Endothelial cell of umbilical vein (primary cell): Measurements from ENCODE around the gene RPS2. TPM values are rescaled to one million over a fixed set of nuclear protein-coding genes. Genes with fewer than 3 reads are reported as not detected.
"Not testable (repeated sequence)": the region's sequence is repeated elsewhere in the genome, so short reads cannot be mapped to it uniquely, and the experiment has no call there.

Source experiments
- BruUV-seq: library from RNA; stranded (reverse); fragments of 400-500 nt; replicated peaks from 2 replicates; lab custom pipeline; 2021; lab: Mats Ljungman, UMichigan
- CTCF ChIA-PET: fragments of 300-600, 350-600 bp; sonication (Branson Sonifier 250); formaldehyde crosslinking; loops from one replicate; lab custom pipeline; 2021; ENCODE audit warnings: antibody characterized with exemption, inconsistent platforms; lab: Charles Lee
- POLR2A ChIA-PET: fragments of 300-600, 350-600 bp; sonication (Branson Sonifier 250); formaldehyde crosslinking; loops from one replicate; lab custom pipeline; 2021; ENCODE audit warnings: antibody characterized with exemption, inconsistent platforms; lab: Charles Lee
- DNase-seq: peaks from one replicate; pipeline ENCODE4 v3.0.0-alpha.2; 2011; ENCODE audit warnings: low read depth, low spot score
- FAIRE-seq: peaks from 2 replicates; lab custom pipeline; 2011; peaks lifted over from hg19 to GRCh38; lab: Jason Lieb, UNC
- H2AFZ ChIP-seq: 2 replicates; pipeline ENCODE4 v1.6.0; 2012; ENCODE audit warnings: low read depth, low read length, control low read depth, inconsistent platforms
- H3K27ac ChIP-seq: 2 replicates; pipeline ENCODE4 v1.5.1; 2011; ENCODE audit warnings: low read depth, mild to moderate bottlenecking, control low read depth, low read length, moderate library complexity; ENCODE audit not compliant: insufficient read depth
- H3K27me3 ChIP-seq, 2 experiments: 2 replicates each; pipeline versions ENCODE4 v1.6.0 to v1.6.1; 2011; ENCODE audit warnings: low read length in 2 of 2, mixed read lengths in 1 of 2; ENCODE audit not compliant: control insufficient read depth in 2 of 2, insufficient read depth in 2 of 2
- H3K36me3 ChIP-seq, 2 experiments: 2 replicates in 1 of 2; 3 replicates in 1 of 2; pipeline ENCODE4 v1.5.1; 2011; ENCODE audit warnings: low read length in 2 of 2, mild to moderate bottlenecking in 1 of 2, moderate library complexity in 1 of 2; ENCODE audit not compliant: control insufficient read depth in 2 of 2, insufficient read depth in 2 of 2; ENCODE audit errors: extremely low read depth in 1 of 2
- H3K4me1 ChIP-seq: 3 replicates; pipeline ENCODE4 v1.5.1; 2011; ENCODE audit warnings: mild to moderate bottlenecking, low read length; ENCODE audit not compliant: control insufficient read depth, insufficient read depth; ENCODE audit errors: extremely low read depth
- H3K4me2 ChIP-seq: 2 replicates; pipeline ENCODE4 v1.6.1; 2011; ENCODE audit warnings: low read length, control low read depth, mixed read lengths; ENCODE audit not compliant: insufficient read depth
- H3K4me3 ChIP-seq, 3 experiments: fragments of 200-600 bp in 1 of 3; sonication (generic), shearing (Covaris generic) in 1 of 3; replicated peaks in 1 of 3; 2 replicates each; pipeline ENCODE4 v1.5.1; 2011 to 2016; ENCODE audit warnings: control low read depth in 3 of 3, low read length in 3 of 3, mild to moderate bottlenecking in 2 of 3, inconsistent platforms in 1 of 3, low read depth in 1 of 3, moderate library complexity in 1 of 3; ENCODE audit not compliant: insufficient read depth in 1 of 3
- H3K79me2 ChIP-seq: 2 replicates; pipeline ENCODE4 v1.6.0; 2012; ENCODE audit warnings: low read length, inconsistent platforms; ENCODE audit not compliant: control insufficient read depth, insufficient read depth
- H3K9ac ChIP-seq: replicated peaks from 2 replicates; pipeline ENCODE3; 2011; ENCODE audit warnings: low read length, control low read depth; ENCODE audit not compliant: insufficient read depth; ENCODE audit errors: extremely low read depth
- H3K9me1 ChIP-seq: replicated peaks from 3 replicates; pipeline ENCODE4 v1.6.0; 2011; ENCODE audit warnings: mild to moderate bottlenecking, low read length; ENCODE audit not compliant: control insufficient read depth, insufficient read depth; ENCODE audit errors: extremely low read depth
- H3K9me3 ChIP-seq: replicated peaks from 2 replicates; pipeline ENCODE4 v1.5.1; 2012; ENCODE audit warnings: low read length, inconsistent platforms; ENCODE audit not compliant: control insufficient read depth, insufficient read depth
- H4K20me1 ChIP-seq: replicated peaks from 2 replicates; pipeline ENCODE3; 2011; ENCODE audit warnings: mild to moderate bottlenecking, low read length; ENCODE audit not compliant: control insufficient read depth, insufficient read depth; ENCODE audit errors: extremely low read depth
- CTCF ChIP-seq, 2 donors: IDR thresholded peaks; 1 replicate in 1 of 2; 2 replicates in 1 of 2; pipeline ENCODE4 v1.5.1; 2011; ENCODE audit warnings: low read length in 2 of 2, mild to moderate bottlenecking in 2 of 2, moderate library complexity in 2 of 2, control low read depth in 1 of 2, inconsistent platforms in 1 of 2, low read depth in 1 of 2; ENCODE audit not compliant: insufficient read depth in 1 of 2; ENCODE audit errors: extremely low read depth in 1 of 2
- EZH2 ChIP-seq: IDR thresholded peaks from 2 replicates; pipeline ENCODE4 v1.6.1; 2012; ENCODE audit warnings: borderline replicate concordance, low read depth, mild to moderate bottlenecking, moderate library complexity, low read length, inconsistent platforms; ENCODE audit not compliant: severe bottlenecking
- FOS ChIP-seq: IDR thresholded peaks from 2 replicates; pipeline ENCODE4 v1.6.1; 2011; ENCODE audit warnings: mild to moderate bottlenecking, low read length, moderate library complexity, borderline replicate concordance; ENCODE audit not compliant: insufficient read depth
- GATA2 ChIP-seq: IDR thresholded peaks from 2 replicates; pipeline ENCODE4 v1.7.0; 2011; ENCODE audit warnings: low read depth, mild to moderate bottlenecking, moderate library complexity, mixed read lengths, low read length; ENCODE audit not compliant: insufficient read length, insufficient read depth
- JUN ChIP-seq: IDR thresholded peaks from 2 replicates; pipeline ENCODE4 v1.6.1; 2011; ENCODE audit warnings: borderline replicate concordance, low read depth; ENCODE audit not compliant: insufficient read length, insufficient read depth
- MAX ChIP-seq: IDR thresholded peaks from 2 replicates; pipeline ENCODE4 v1.6.1; 2011; ENCODE audit not compliant: insufficient read depth, insufficient read length
- MYC ChIP-seq: IDR thresholded peaks from one replicate; pipeline ENCODE4 v1.6.1; 2011; ENCODE audit warnings: mild to moderate bottlenecking, low read depth, low read length
- POLR2A ChIP-seq: IDR thresholded peaks from 2 replicates; pipeline ENCODE4 v1.6.1; 2012; ENCODE audit warnings: low read depth, mild to moderate bottlenecking, control low read depth, low read length
- POLR2AphosphoS5 ChIP-seq: IDR thresholded peaks from 2 replicates; pipeline ENCODE4 v1.6.1; 2012; ENCODE audit warnings: low read depth, mild to moderate bottlenecking, control low read depth, low read length, moderate library complexity; ENCODE audit not compliant: insufficient read depth
- dilution Hi-C: fragments of 300-500 bp; cut with MboI; formaldehyde crosslinking; loops from one replicate; pipeline ENCODE4 v1.15.0; 2019; ENCODE audit warnings: low sequenced_read_pairs; ENCODE audit not compliant: extremely low pct_ligation_motif_present
- intact Hi-C: fragments of 100-400 bp; cut with micrococcal nuclease; formaldehyde crosslinking; loops from one replicate; pipeline ENCODE4 v1.10.0; 2022
- polyA plus RNA-seq, 4 experiments: library from polyadenylated mRNA; depleted of rRNA in 3 of 4; stranded (reverse) in 3 of 4; unstranded in 1 of 4; fragments of >200 nt; gene quantifications; 2 replicates each; pipeline versions ENCODE4 v1.2.1 to v1.2.3, GENCODE V29; 2011 to 2012; ENCODE audit warnings: missing spikeins in 1 of 4
- total RNA-seq: library from RNA; stranded (reverse); gene quantifications from 2 replicates; pipeline ENCODE4 v1.2.3, GENCODE V29; 2021

The RPS2 gene
- total and polyA plus RNA-seq, 2 donors (not counting 3 experiments of a cell fraction or from before 2014, with no cell fraction given), result 2,793 to 9,021 TPM

GRCh38 chr16:1957434-1958142 lies 7.0 kb downstream of the RPS2 start:
- H3K36me3 ChIP-seq, intact Hi-C loops, H3K9me3 ChIP-seq, H2AFZ ChIP-seq, DNase-seq, FAIRE-seq, POLR2A ChIA-PET, CTCF ChIA-PET, BruUV-seq, H4K20me1 ChIP-seq, dilution Hi-C loops, H3K27ac ChIP-seq, H3K27me3 ChIP-seq, H3K9me1 ChIP-seq, H3K4me1 ChIP-seq, H3K4me2 ChIP-seq, H3K4me3 ChIP-seq, H3K9ac ChIP-seq: not testable (repeated sequence)
- peaks cover 19% of the 10 kb centered on the region for H3K79me2 ChIP-seq

GRCh38 chr16:1953734-1954133 lies 10.9 kb downstream of the RPS2 start:
- H4K20me1 ChIP-seq, result no peaks in the 10 kb centered on the region
- DNase-seq (no peak), FAIRE-seq (no peak)
- no peaks in the 10 kb centered on the region for H3K27me3 ChIP-seq
- H3K9ac ChIP-seq, result no peak overlapping the region
- no TSS peak for BruUV-seq
- H3K9me3 ChIP-seq, result no peaks in the 10 kb centered on the region
- H3K79me2 ChIP-seq, result no peaks in the 10 kb centered on the region
- H3K9me1 ChIP-seq, result no peaks in the 10 kb centered on the region
- no peak for TF ChIP-seq MAX
- no peak for TF ChIP-seq JUN
- TF ChIP-seq GATA2, result no peak
- TF ChIP-seq MYC, result no peak
- TF ChIP-seq POLR2AphosphoS5, result no peak
- TF ChIP-seq EZH2, result no peak
- TF ChIP-seq FOS, result no peak
- no peak for TF ChIP-seq POLR2A
- no peak for TF ChIP-seq CTCF (IDR thresholded peaks at IDR 0.05; ENCODE audit: extremely low read depth in 1 of 2, insufficient read depth in 1 of 2, low read depth in 1 of 2, low read length in 2 of 2)
- dilution Hi-C loops (no loop called here), intact Hi-C loops (no loop called here)
- H2AFZ ChIP-seq, result no peak overlapping the region
- no peak overlapping the region for H3K4me2 ChIP-seq
- H3K4me3 ChIP-seq, result no peak overlapping the region
- H3K36me3 ChIP-seq, result no peaks in the 10 kb centered on the region
- H3K27ac ChIP-seq, result no peak overlapping the region
- no peaks in the 10 kb centered on the region for H3K4me1 ChIP-seq
- CTCF ChIA-PET, result interaction anchor here (1.5 kb wide), 1 partner anchor 11 kb away, joined by 3 read pairs; the partner anchor contains the start of gene RPS2
- POLR2A ChIA-PET, result no interaction called here
